Measurements from ENCODE around the gene TMEM184C. TPM values are rescaled to one million over a fixed set of nuclear protein-coding genes. Genes with fewer than 3 reads are reported as not detected.
A peak's percentile ranks its signal among the peaks of the same experiment; 100 is the strongest.

TMEM184C gene
- total RNA-seq, 4 donors from 2014 or later = 14.7 to 73.3 (median 51.3) TPM

DNA sequence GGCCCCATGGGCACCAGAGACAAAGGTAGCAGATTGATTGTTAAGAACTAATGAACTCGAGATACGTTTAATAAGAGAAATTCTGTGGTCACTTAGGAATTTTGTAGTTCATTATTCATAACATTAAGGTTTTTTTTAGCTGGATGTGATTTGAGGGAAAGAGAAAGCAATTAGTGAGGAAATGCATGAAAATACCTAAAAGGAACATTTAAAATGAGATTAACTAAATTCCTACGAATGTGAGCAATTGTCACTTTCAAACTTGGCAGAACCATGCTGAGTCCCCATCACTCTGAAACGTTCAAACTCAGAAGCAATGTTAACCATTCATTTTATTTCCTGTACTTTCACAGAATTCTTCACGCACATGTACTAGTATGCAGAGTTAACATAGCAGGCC, 60.9 kb downstream of the TMEM184C start:
- Histone ChIP-seq H3K4me1 (peaks cover 0 to 7% of the 10 kb centered on the region in 2 donors), H3K4me3 (no peak overlapping the region), H3K36me3 (no peaks in the 10 kb centered on the region), H3K27ac (no peak overlapping the region), H3K9me3 (no peaks in the 10 kb centered on the region), H3K27me3 (no peaks in the 10 kb centered on the region)
- TF ChIP-seq, protein P1, sequence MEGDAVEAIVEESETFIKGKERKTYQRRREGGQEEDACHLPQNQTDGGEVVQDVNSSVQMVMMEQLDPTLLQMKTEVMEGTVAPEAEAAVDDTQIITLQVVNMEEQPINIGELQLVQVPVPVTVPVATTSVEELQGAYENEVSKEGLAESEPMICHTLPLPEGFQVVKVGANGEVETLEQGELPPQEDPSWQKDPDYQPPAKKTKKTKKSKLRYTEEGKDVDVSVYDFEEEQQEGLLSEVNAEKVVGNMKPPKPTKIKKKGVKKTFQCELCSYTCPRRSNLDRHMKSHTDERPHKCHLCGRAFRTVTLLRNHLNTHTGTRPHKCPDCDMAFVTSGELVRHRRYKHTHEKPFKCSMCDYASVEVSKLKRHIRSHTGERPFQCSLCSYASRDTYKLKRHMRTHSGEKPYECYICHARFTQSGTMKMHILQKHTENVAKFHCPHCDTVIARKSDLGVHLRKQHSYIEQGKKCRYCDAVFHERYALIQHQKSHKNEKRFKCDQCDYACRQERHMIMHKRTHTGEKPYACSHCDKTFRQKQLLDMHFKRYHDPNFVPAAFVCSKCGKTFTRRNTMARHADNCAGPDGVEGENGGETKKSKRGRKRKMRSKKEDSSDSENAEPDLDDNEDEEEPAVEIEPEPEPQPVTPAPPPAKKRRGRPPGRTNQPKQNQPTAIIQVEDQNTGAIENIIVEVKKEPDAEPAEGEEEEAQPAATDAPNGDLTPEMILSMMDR (IDR thresholded peaks at IDR 0.05) = no peak
- no peak for TF ChIP-seq POLR2A (IDR thresholded peaks at IDR 0.05)
- DNase-seq = no peak
- intact Hi-C loops (cut with DNase I; ENCODE audit: low total_unique reads) = no loop called here

DNA sequence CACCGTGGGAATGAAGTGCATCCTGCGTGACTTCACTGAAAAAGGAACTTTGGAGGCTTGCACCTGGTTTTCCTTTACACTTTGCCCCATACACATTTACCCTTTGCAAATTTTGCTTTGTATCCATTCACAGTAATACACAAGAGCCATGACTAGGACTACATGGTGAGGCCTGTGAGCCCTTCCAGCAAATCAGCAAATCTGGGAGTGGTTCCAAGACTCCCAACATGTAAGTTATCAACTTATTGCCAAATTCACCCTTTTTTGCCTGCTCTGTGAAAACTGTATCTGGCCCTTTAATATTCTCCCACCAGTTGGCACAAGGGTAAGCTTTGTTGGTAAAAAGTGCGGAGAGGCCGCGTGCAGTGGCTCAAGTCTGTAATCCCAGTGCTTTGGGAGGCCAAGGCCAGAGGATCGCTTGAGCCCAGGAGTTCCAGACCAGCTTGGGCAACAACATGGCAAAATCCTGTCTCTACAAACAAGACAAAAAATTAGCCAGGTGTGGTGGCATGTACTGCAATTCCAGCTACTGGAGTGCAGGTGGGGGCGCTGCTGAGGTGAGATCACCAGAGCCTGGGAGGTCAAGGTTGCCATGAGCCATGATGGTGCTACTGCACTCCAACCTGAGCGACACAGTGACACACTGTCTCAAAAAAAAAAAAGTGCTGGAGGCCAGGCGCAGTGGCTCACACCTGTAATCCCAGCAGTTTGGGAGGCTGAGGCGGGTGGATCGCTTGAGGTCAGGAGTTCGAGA, 61.8 kb downstream of the TMEM184C start:
- no peaks in the 10 kb centered on the region for H3K9me3 ChIP-seq
- no peaks in the 10 kb centered on the region for H3K27me3 ChIP-seq
- no peak overlapping the region for H3K27ac ChIP-seq
- TF ChIP-seq POLR2A (IDR thresholded peaks at IDR 0.05) = no peak
- TF ChIP-seq, protein P1 (IDR thresholded peaks at IDR 0.05) = no peak
- intact Hi-C loops (cut with DNase I; ENCODE audit: low total_unique reads) = no loop called here
- H3K36me3 ChIP-seq = no peaks in the 10 kb centered on the region
- H3K4me3 ChIP-seq = no peak overlapping the region
- H3K4me1 ChIP-seq = peaks cover 0 to 7% of the 10 kb centered on the region in 2 donors
- no peak for DNase-seq

DNA sequence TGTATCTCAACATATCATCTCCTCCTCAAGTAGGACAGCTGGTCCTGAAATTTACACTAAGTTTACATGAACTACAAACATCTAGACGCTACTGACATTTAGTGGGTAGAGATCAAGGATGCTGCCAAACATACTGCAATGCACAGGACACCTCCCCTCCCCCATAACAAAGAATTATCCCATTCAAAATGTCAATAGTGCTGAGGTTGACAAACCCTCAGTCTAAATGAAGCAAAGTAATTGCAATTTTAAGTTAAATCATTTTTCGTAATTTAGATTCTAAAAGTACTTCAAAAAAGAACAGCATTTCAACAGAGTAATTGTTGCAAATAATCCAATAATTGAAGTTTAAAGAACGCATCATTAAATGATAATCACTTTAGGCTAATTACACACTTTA, 65.6 kb downstream of the TMEM184C start:
- DNase-seq = no peak
- TF ChIP-seq, protein P1 (IDR thresholded peaks at IDR 0.05) = no peak
- no peak for TF ChIP-seq POLR2A (IDR thresholded peaks at IDR 0.05)
- Histone ChIP-seq H3K9me3 (no peaks in the 10 kb centered on the region), H3K4me3 (peak overlapping the region; percentile 74 to 82), H3K36me3 (no peaks in the 10 kb centered on the region), H3K4me1 (peaks cover 0 to 7% of the 10 kb centered on the region in 2 donors), H3K27me3 (no peaks in the 10 kb centered on the region), H3K27ac (peak overlapping the region; percentile 85 to 91)
- intact Hi-C loops (cut with DNase I; ENCODE audit: low total_unique reads) = no loop called here

DNA sequence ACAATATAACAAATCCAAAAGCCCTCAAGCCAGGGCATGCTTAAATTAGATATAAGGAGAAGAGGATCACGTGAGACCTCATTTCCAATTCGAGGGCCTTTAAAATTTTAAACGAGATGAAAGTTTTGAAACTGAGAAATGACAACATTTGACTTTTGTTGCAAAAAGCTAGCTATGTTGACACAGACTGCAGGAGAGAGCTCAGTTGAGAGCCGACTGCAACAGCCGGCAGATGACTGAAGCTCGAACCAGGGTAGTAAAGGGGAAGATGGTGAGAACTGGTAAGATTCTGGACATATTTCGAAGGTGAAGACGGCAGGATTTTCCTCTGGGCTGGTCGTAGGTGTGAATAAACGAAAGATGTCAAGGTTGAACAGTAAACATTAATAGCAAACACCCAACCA, 66.0 kb downstream of the TMEM184C start:
- DNase-seq = peak in 1 of 2 donors; percentile 29
- no peaks in the 10 kb centered on the region for H3K36me3 ChIP-seq
- H3K9me3 ChIP-seq = no peaks in the 10 kb centered on the region
- H3K4me3 ChIP-seq = peak overlapping the region; percentile 74 to 82
- TF ChIP-seq, protein P1 (IDR thresholded peaks at IDR 0.05) = no peak
- TF ChIP-seq POLR2A (IDR thresholded peaks at IDR 0.05) = no peak
- H3K4me1 ChIP-seq = peaks cover 0 to 7% of the 10 kb centered on the region in 2 donors
- H3K27ac ChIP-seq = peak overlapping the region; percentile 85 to 91
- intact Hi-C loops (cut with DNase I; ENCODE audit: low total_unique reads) = no loop called here
- no peaks in the 10 kb centered on the region for H3K27me3 ChIP-seq
